HG02642 (cell line): Measurements from ENCODE around the gene TMEM52.
A peak's percentile ranks its signal among the peaks of the same experiment; 100 is the strongest.

Source experiments
- ATAC-seq: cut with Tn5 transposase; IDR thresholded peaks from one replicate; pipeline ENCODE4 v1.9.1; 2021; ENCODE audit warnings: mild to moderate bottlenecking; ENCODE audit not compliant: unreplicated experiment, poor library complexity

Gene TMEM52

DNA sequence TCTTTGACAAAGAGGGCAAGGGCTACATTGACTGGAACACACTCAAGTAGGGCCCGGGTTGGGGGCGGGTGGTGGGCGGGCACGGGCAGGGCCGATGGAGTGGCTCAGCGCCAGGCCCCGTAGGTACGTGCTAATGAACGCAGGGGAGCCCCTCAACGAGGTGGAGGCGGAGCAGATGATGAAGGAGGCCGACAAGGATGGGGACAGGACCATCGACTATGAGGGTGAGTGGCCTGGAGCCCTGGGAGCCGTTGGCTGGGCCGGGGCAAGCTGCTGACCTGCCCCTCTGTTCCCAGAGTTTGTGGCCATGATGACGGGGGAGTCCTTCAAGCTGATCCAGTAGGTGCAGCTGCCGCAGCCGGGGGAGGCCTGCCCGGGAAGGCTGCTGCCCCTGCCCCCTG, 2.2 kb downstream of the TMEM52 start:
- ATAC-seq = no peak

GRCh38 chr1:1915911-1916840, 2.9 kb downstream of the TMEM52 start:
- ATAC-seq = no peak

DNA sequence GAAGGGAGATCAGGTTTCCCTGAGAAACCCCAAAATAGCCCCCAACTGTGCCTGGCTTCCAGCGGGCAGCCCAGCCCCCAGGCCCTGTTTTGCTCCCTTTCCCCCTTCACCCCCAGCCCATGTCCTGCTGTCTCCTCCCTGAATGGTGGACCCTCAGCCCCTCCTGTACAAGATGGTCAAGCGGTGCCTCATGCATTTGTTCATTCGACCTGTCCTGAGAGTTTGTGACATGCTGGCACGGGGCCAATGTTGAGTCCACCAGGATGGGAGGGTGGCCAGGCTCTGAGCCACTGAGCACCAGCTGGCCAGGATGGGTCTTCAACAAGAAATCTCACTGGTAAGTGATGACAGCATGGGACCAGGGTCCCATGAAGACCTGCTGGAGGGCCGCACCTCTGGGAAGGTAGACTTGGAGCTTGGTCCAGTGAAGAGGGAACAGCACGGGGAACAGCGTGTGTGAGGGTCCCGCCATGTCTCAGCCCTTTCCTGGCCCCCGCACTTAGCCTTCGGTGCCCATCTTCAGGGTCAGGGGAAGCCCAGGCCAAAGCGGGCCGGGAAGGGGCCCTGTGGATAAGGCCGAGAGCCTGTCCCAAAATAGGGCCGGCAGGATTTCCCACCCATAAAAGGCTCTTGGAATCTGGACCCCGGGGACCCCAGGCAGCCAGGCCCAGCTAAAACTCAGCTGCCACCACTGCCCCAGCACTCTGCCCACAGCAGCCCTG, 3.9 kb downstream of the TMEM52 start, which contains the start of gene CALML6:
Gene CALML6 (plus strand): TSS at position 290 of the 722 bp plus-strand sequence. CDS start 21 bp downstream, at position 311.
- no peak for ATAC-seq

GRCh38 chr1:1914101-1914970, 4.7 kb downstream of the TMEM52 start:
- no peak for ATAC-seq

- ATAC-seq = no peak
These were observed 7.6 kb downstream of the TMEM52 start for GRCh38 chr1:1911350-1912041.

DNA sequence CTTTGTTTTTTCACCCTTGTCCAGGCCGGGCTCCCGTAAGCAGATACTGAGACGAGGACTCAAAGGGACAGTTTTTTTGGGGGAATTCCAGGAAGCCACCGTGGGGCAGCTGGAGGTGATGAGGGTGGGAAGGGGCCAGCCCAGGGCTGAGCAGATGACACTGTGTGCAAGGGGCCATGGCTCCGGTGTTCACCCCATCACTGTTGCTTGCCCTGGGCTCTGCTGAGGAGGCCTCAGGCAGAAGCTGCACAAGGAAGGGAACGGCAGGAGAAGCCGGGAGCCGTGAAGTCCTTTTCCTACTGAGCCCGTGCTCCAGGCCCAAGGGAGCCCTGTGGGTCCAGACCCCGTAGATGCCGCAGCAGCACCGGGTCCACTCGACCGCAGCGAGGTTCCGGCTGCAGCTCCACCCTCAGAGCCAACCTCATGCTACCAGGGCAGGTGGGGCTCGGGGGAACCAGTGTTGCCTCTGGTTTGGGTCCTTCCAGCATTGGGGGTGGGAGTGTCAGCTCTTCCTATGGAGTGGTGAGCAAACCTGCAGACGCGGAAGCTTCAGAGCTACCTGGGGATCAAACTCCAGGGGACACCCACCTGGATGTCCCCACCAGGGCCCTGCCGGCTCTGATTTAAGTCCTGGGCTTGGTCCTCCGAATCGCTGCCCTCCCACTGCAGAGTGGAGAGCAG, 8.3 kb downstream of the TMEM52 start:
- no peak for ATAC-seq

DNA sequence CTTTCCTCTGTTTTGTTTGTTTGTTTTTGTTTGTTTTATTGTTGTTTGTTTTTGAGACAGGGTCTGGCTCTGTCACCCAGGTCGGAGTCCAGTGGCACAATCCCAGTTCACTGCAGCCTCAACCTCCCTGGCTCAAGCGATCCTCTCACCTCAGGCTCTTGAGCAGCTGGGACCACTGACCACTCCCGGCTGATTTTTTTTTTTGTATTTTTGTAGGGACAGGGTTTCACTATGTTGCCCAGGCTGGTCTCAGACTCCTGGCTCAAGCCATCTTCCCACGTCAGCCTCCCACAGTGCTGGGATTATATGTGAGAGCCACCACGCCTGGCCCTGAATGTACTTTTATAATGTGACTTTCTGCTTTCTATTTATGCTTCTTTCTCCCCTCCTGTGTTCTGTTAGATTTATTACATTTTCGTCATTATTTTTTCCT, 9.0 kb downstream of the TMEM52 start:
- ATAC-seq = no peak

GRCh38 chr1:1908506-1908791, 10.6 kb downstream of the TMEM52 start:
- ATAC-seq = peak; percentile 23

DNA sequence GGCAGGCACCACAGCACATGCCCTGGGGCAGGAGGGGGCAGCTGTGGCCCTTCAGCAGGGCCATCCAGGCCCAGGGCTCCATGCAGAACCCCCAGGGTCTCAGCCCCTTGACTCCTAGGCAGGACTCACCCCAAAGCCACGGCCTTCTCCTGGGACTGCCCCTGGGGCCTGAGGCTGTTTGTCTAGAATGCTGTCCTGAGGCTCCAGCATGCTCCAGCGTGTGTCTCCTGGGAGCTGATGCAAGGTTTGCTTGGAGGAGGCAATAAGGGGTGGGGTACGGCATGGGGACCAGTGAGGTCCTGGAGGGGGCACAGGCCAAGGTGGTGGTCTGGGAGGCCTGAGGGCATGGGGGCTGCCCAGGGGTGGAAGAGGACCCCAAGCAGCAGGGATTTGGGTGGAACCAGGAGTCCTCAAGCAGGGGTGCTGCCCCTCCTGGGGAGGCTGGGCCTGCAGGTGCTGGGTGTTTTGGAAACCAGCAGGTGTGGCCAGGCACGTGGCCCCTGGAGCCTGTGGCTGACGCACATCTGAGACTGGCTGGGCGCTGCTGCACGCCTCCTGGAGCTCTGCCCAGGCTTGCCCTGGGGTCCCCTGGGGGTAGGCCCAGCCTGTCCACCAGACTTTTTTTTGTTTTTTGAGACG, 11.9 kb downstream of the TMEM52 start:
- no peak for ATAC-seq

DNA sequence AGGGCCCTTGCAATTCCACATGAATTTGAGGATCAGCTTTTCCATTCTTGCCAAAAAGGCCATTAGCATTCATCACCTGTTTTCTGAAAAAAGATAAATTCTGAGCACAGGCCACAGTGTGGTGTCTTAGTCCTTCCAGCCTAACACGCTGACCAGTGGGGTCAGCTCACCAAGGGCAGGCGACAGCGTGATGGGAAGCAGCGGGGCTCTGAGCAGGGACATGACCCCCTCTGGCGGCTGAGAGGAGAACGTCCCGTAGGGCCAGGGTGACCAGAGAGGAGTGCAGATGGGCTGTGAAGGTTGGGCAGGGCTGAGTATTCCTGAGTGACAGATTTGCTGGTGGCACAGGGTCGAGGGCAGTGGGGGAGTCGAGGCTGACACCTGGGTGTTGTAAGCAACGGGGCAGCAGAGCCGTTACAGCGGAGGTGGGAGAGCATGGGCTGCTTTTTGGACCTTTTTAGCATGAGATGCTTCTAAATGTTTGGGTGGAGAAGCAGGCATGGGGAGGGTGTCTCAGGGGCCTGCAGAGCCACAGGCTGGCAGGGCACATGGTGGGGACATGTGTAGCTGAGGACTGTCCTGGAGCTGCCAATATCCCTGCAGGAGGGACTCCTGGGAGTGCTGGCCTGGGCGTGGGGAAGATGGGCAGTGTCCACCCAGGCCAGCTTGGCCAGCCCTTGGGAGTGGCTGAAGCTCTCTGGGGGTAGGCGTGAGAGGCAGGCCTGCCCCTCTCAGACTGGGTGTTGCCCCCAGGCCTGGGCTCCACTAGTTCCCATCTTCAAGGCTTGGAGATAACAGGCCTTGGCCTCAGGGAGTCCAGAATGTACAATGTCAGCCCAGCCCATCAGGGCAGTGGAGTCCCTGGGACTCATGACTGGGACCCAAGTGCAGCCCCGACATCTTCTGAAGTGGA, 12.6 kb downstream of the TMEM52 start:
- ATAC-seq = no peak

GRCh38 chr1:1903224-1903623, 15.9 kb downstream of the TMEM52 start:
- ATAC-seq = no peak

DNA sequence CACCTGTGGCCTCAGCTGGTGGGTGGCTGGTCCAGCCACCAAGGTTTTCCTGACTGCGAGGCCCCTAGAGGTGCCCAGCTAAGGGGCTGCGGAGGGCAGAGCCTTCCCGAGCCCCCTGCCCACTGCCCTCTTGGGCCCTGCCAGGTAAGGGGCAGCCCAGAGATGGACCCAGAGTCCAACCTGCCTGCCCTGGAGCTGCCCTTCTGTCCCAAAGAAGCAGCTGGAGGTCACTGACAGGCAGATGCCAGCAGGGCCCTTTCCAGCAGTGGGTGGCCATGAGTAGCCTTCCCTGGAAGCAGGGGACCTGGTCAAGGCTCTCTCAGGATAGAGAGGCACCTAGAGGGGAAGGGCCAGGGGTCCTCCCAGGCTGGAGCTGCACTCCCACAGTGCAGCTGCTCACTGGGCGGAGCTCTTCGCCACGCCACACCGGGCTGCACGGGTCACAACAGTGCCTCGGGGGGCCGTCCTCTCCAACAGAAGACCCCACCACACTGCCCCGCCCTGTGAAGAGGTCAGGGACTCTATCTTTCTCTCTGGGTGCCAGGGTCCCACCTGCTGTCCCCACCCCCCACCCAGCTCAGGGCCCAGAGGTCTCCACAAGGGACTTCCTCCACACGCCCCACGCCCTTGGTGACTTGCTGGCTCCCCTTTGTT, 17.3 kb downstream of the TMEM52 start:
- ATAC-seq = no peak

DNA sequence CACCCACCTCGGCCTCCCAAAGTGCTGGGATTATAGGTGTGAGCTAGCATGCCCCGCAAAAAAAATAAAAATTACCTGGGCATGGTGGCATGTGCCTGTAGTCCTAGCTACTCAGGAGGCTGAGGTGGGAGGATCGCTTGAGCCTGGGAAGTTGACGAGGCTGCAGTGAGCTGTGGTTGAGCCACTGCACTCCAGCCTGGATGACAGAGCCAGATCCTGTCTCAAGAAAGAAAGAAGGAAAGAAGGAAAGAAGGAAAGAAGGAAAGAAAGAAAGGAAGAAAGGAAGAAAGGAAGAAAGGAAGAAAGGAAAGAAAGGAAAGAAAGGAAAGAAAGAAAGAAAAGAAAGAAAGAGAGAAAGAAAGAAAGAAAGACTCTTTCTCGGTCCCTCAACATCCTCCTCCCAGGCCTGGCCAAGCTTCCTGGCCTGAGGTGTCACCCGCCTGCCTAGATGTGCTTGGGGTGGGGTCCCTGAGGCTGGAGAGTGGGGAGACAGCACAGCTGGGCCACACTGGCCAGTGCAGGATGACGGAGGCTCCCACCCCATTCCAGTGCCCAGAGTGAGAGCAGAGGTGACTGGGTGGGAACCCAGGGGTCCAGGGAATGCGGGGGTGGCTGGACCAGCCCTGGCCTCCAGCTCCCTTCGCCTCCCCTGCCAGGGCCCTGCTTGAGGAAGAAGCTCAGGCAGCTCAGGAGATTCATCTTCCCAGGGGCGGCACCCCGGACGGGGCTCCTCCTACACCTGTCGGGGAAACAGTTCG, 18.0 kb downstream of the TMEM52 start:
- no peak for ATAC-seq

DNA sequence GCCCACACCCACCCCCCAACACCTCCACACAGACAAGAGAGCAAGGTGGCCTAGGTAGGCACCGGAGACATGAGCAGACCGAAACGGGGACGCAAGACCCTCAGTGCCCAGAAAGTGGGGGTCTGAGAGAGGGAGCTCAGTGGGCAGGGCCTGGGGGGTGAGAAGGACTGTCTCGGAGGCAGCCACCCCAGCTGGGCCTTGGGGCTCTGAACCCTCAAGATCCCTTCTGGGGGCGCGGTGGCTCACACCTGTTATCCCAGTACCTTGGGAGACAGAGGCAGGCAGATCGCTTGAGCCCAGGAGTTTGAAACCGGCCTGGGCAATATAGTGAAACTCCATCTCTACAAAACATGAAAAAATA, 19.1 kb downstream of the TMEM52 start:
- no peak for ATAC-seq

- no peak for ATAC-seq
These were observed 19.7 kb downstream of the TMEM52 start for GRCh38 chr1:1899266-1899966.

DNA sequence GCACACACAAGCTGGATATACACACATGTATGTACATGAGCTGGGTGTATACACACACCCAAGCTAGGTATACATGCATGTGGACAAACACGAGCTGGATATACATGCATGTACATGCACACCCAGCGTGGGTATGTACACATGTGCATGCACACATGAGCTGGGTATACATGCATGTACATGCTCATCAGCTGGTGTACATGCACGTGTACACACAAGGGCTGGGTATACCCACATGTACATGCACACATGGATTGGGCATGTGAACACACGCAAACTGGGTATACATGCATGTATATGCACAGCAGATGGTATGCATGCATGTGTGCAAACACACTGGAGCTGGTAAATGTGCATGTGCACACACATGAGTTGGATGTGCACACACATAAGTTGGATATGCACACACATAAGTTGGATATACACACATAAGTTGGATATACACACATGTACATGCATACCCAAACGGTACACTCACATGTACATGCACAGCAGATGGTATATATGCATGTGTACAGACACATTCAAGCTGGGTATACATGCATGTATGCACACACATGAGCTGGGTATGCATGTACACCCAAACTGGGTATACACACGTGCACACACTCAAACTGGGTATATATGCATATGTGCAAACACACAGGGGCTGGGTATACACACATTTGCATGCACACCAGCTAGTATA, 20.7 kb downstream of the TMEM52 start:
- ATAC-seq = no peak
